ENCODE data around the gene CYP27A1. TPM values are rescaled to one million over a fixed set of nuclear protein-coding genes. Genes with fewer than 3 reads are reported as not detected.

Gene CYP27A1
- total and polyA plus RNA-seq, 7 experiments from 2014 or later, result 0.09 to 10.6 (median 3.0) TPM; not detected in 1

GRCh38 chr2:218812096-218812815, 30.3 kb downstream of the CYP27A1 start:
- no peak overlapping the region for H3K27ac Mint-ChIP-seq
- H3K4me3 ChIP-seq (ENCODE audit: low read length), result no peak overlapping the region
- no peaks in the 10 kb centered on the region for H3K36me3 Mint-ChIP-seq
- H3K9me3 ChIP-seq (ENCODE audit: control insufficient read depth in 2 of 3, low read length in 3 of 3), result no peaks in the 10 kb centered on the region
- ChIA-PET POLR2A (no interaction called here), CTCF (no interaction called here)
- H3K4me1 Mint-ChIP-seq, result peaks cover 0 to 2% (median 0%) of the 10 kb centered on the region in 7 donors
- no peak overlapping the region for H3K27ac ChIP-seq (ENCODE audit: low read depth, low read length)
- ATAC-seq (no peak), DNase-seq (no peak)
- no peak overlapping the region for H3K4me3 Mint-ChIP-seq
- intact Hi-C loops (cut with micrococcal nuclease), result no loop called here
- no peaks in the 10 kb centered on the region for H3K36me3 ChIP-seq (ENCODE audit: control insufficient read depth in 2 of 3, insufficient read depth in 3 of 3, low read length in 3 of 3)
- H3K4me1 ChIP-seq (ENCODE audit: control insufficient read depth in 2 of 2, insufficient read depth in 2 of 2, low read length in 2 of 2), result no peaks in the 10 kb centered on the region
- H3K27me3 Mint-ChIP-seq, result peaks cover 13 to 29% (median 26%) of the 10 kb centered on the region in 5 donors
- no peaks in the 10 kb centered on the region for H3K27me3 ChIP-seq (ENCODE audit: control insufficient read depth in 2 of 2, insufficient read depth in 2 of 2, low read length in 2 of 2)
- peaks cover 0 to 2% (median 0%) of the 10 kb centered on the region in 11 donors for H3K9me3 Mint-ChIP-seq

- ATAC-seq, result no peak
- CTCF ChIA-PET, result interaction anchor here (0.5 kb wide), 1 partner anchor 583 kb away, joined by 3 read pairs; no protein-coding TSS in a partner anchor
These were observed 30.9 kb downstream of the CYP27A1 start for GRCh38 chr2:218812861-218813260.

GRCh38 chr2:218813771-218814460, 32.0 kb downstream of the CYP27A1 start:
- H3K4me1 Mint-ChIP-seq, result peaks cover 0 to 2% (median 0%) of the 10 kb centered on the region in 7 donors
- no peak overlapping the region for H3K27ac ChIP-seq (ENCODE audit: low read depth, low read length)
- no peak overlapping the region for H3K4me3 Mint-ChIP-seq
- CTCF ChIA-PET, result no interaction called here
- DNase-seq (no peak), ATAC-seq (no peak)
- no peaks in the 10 kb centered on the region for H3K36me3 Mint-ChIP-seq
- H3K4me1 ChIP-seq (ENCODE audit: control insufficient read depth in 2 of 2, insufficient read depth in 2 of 2, low read length in 2 of 2), result no peaks in the 10 kb centered on the region
- H3K27me3 Mint-ChIP-seq, result peaks cover 18 to 25% (median 19%) of the 10 kb centered on the region in 5 donors
- H3K9me3 Mint-ChIP-seq, result peaks cover 0 to 2% (median 0%) of the 10 kb centered on the region in 11 donors
- H3K27me3 ChIP-seq (ENCODE audit: control insufficient read depth in 2 of 2, insufficient read depth in 2 of 2, low read length in 2 of 2), result no peaks in the 10 kb centered on the region
- POLR2A ChIA-PET, result no interaction called here
- intact Hi-C loops (cut with micrococcal nuclease), result no loop called here
- no peak overlapping the region for H3K4me3 ChIP-seq (ENCODE audit: low read length)
- H3K27ac Mint-ChIP-seq, result peak overlapping the region in 1 of 9 donors; percentile 41
- no peaks in the 10 kb centered on the region for H3K36me3 ChIP-seq (ENCODE audit: control insufficient read depth in 2 of 3, insufficient read depth in 3 of 3, low read length in 3 of 3)
- H3K9me3 ChIP-seq (ENCODE audit: control insufficient read depth in 2 of 3, low read length in 3 of 3), result no peaks in the 10 kb centered on the region

More at GRCh38 chr2:218812861-218813260, 30.9 kb downstream of the CYP27A1 start:
- no peak overlapping the region for H3K27ac Mint-ChIP-seq
- peaks cover 19 to 30% (median 26%) of the 10 kb centered on the region in 5 donors for H3K27me3 Mint-ChIP-seq
- Histone ChIP-seq H3K36me3 (ENCODE audit: control insufficient read depth in 2 of 3, insufficient read depth in 3 of 3, low read length in 3 of 3) (no peaks in the 10 kb centered on the region), H3K4me3 (ENCODE audit: low read length) (no peak overlapping the region), H3K27ac (ENCODE audit: low read depth, low read length) (no peak overlapping the region), H3K4me1 (ENCODE audit: control insufficient read depth in 2 of 2, insufficient read depth in 2 of 2, low read length in 2 of 2) (no peaks in the 10 kb centered on the region), H3K9me3 (ENCODE audit: control insufficient read depth in 2 of 3, low read length in 3 of 3) (no peaks in the 10 kb centered on the region), H3K27me3 (ENCODE audit: control insufficient read depth in 2 of 2, insufficient read depth in 2 of 2, low read length in 2 of 2) (no peaks in the 10 kb centered on the region)
- POLR2A ChIA-PET, result no interaction called here
- intact Hi-C loops (cut with micrococcal nuclease), result no loop called here
- peaks cover 0 to 2% (median 0%) of the 10 kb centered on the region in 11 donors for H3K9me3 Mint-ChIP-seq
- H3K4me1 Mint-ChIP-seq, result peaks cover 0 to 2% (median 0%) of the 10 kb centered on the region in 7 donors
- no peak for DNase-seq
- no peak overlapping the region for H3K4me3 Mint-ChIP-seq
- no peaks in the 10 kb centered on the region for H3K36me3 Mint-ChIP-seq

GRCh38 chr2:218814540-218815243, 32.7 kb downstream of the CYP27A1 start:
- H3K4me3 Mint-ChIP-seq, result no peak overlapping the region
- ATAC-seq (no peak), DNase-seq (no peak)
- POLR2A ChIA-PET, result no interaction called here
- CTCF ChIA-PET, result no interaction called here
- H3K27ac Mint-ChIP-seq, result no peak overlapping the region
- H3K27me3 Mint-ChIP-seq, result peaks cover 10 to 19% (median 13%) of the 10 kb centered on the region in 5 donors
- H3K4me3 ChIP-seq (ENCODE audit: low read length), result no peak overlapping the region
- no peaks in the 10 kb centered on the region for H3K9me3 ChIP-seq (ENCODE audit: control insufficient read depth in 2 of 3, low read length in 3 of 3)
- H3K9me3 Mint-ChIP-seq, result peaks cover 0 to 2% (median 0%) of the 10 kb centered on the region in 11 donors
- no peaks in the 10 kb centered on the region for H3K36me3 ChIP-seq (ENCODE audit: control insufficient read depth in 2 of 3, insufficient read depth in 3 of 3, low read length in 3 of 3)
- H3K27me3 ChIP-seq (ENCODE audit: control insufficient read depth in 2 of 2, insufficient read depth in 2 of 2, low read length in 2 of 2), result no peaks in the 10 kb centered on the region
- no peak overlapping the region for H3K27ac ChIP-seq (ENCODE audit: low read depth, low read length)
- peaks cover 0 to 2% (median 0%) of the 10 kb centered on the region in 7 donors for H3K4me1 Mint-ChIP-seq
- no peaks in the 10 kb centered on the region for H3K4me1 ChIP-seq (ENCODE audit: control insufficient read depth in 2 of 2, insufficient read depth in 2 of 2, low read length in 2 of 2)
- H3K36me3 Mint-ChIP-seq, result no peaks in the 10 kb centered on the region
- intact Hi-C loops (cut with micrococcal nuclease), result no loop called here

- CTCF ChIA-PET, result no interaction called here
- Mint-ChIP-seq H3K4me1 (peaks cover 0 to 2% (median 0%) of the 10 kb centered on the region in 7 donors), H3K27ac (no peak overlapping the region), H3K27me3 (peaks cover 10 to 19% (median 11%) of the 10 kb centered on the region in 5 donors), H3K4me3 (no peak overlapping the region), H3K9me3 (peaks cover 0 to 2% (median 0%) of the 10 kb centered on the region in 11 donors), H3K36me3 (no peaks in the 10 kb centered on the region)
- POLR2A ChIA-PET, result no interaction called here
- ATAC-seq, result no peak
- Histone ChIP-seq H3K27me3 (ENCODE audit: control insufficient read depth in 2 of 2, insufficient read depth in 2 of 2, low read length in 2 of 2) (no peaks in the 10 kb centered on the region), H3K27ac (ENCODE audit: low read depth, low read length) (no peak overlapping the region), H3K4me3 (ENCODE audit: low read length) (no peak overlapping the region), H3K4me1 (ENCODE audit: control insufficient read depth in 2 of 2, insufficient read depth in 2 of 2, low read length in 2 of 2) (no peaks in the 10 kb centered on the region), H3K9me3 (ENCODE audit: control insufficient read depth in 2 of 3, low read length in 3 of 3) (no peaks in the 10 kb centered on the region), H3K36me3 (ENCODE audit: control insufficient read depth in 2 of 3, insufficient read depth in 3 of 3, low read length in 3 of 3) (no peaks in the 10 kb centered on the region)
- DNase-seq, result no peak
- intact Hi-C loops (cut with micrococcal nuclease), result no loop called here
These were observed 33.3 kb downstream of the CYP27A1 start for GRCh38 chr2:218815244-218815637.

- no peak for DNase-seq
- CTCF ChIA-PET, result no interaction called here
- Histone ChIP-seq H3K9me3 (ENCODE audit: control insufficient read depth in 2 of 3, low read length in 3 of 3) (no peaks in the 10 kb centered on the region), H3K4me3 (ENCODE audit: low read length) (no peak overlapping the region), H3K4me1 (ENCODE audit: control insufficient read depth in 2 of 2, insufficient read depth in 2 of 2, low read length in 2 of 2) (no peaks in the 10 kb centered on the region), H3K27me3 (ENCODE audit: control insufficient read depth in 2 of 2, insufficient read depth in 2 of 2, low read length in 2 of 2) (no peaks in the 10 kb centered on the region), H3K36me3 (ENCODE audit: control insufficient read depth in 2 of 3, insufficient read depth in 3 of 3, low read length in 3 of 3) (no peaks in the 10 kb centered on the region), H3K27ac (ENCODE audit: low read depth, low read length) (no peak overlapping the region)
- Mint-ChIP-seq H3K4me1 (peaks cover 0 to 2% (median 0%) of the 10 kb centered on the region in 7 donors), H3K4me3 (no peak overlapping the region), H3K27ac (no peak overlapping the region), H3K9me3 (peaks cover 0 to 2% (median 0%) of the 10 kb centered on the region in 11 donors), H3K36me3 (no peaks in the 10 kb centered on the region), H3K27me3 (peaks cover 10 to 22% (median 14%) of the 10 kb centered on the region in 5 donors)
- POLR2A ChIA-PET, result no interaction called here
- intact Hi-C loops (cut with micrococcal nuclease), result no loop called here
- no peak for ATAC-seq
These were observed 33.7 kb downstream of the CYP27A1 start for GRCh38 chr2:218815649-218816048.

All from naive thymus-derived CD4-positive, alpha-beta T cell (primary cell).